ENCODE results near the gene IKZF2. TPM values are rescaled to one million over a fixed set of nuclear protein-coding genes. Genes with fewer than 3 reads are reported as not detected.

Gene IKZF2
- polyA plus RNA-seq, 4 donors = under 0.01 to 3.7 (median 0.22) TPM

- DNase-seq (no peak), FAIRE-seq (no peak)
- no peak overlapping the region for H3K4me3 ChIP-seq (ENCODE audit: low read depth in 1 of 3, low read length in 3 of 3)
- no peaks in the 10 kb centered on the region for H3K27me3 ChIP-seq (ENCODE audit: control insufficient read depth in 3 of 3, insufficient read depth in 3 of 3, low read length in 3 of 3)
- no peak overlapping the region for H3K27ac ChIP-seq (ENCODE audit: low read depth in 1 of 3, low read length in 2 of 3)
- no peaks in the 10 kb centered on the region for H3K4me1 ChIP-seq (ENCODE audit: control insufficient read depth in 3 of 3, insufficient read depth in 2 of 3, low read depth in 1 of 3, low read length in 2 of 3)
- H3K9me3 ChIP-seq (ENCODE audit: control insufficient read depth in 2 of 2, insufficient read depth in 1 of 2, low read depth in 1 of 2, low read length in 1 of 2) = no peaks in the 10 kb centered on the region
- no peaks in the 10 kb centered on the region for H3K36me3 ChIP-seq (ENCODE audit: control insufficient read depth in 3 of 3, insufficient read depth in 2 of 3, low read depth in 1 of 3, low read length in 3 of 3)
Observed at GRCh38 chr2:213084261-213084660, 67.2 kb downstream of the IKZF2 start.

- H3K4me3 ChIP-seq (ENCODE audit: low read depth in 1 of 3, low read length in 3 of 3) = no peak overlapping the region
- H3K27ac ChIP-seq (ENCODE audit: low read depth in 1 of 3, low read length in 2 of 3) = no peak overlapping the region
- H3K9me3 ChIP-seq (ENCODE audit: control insufficient read depth in 2 of 2, insufficient read depth in 1 of 2, low read depth in 1 of 2, low read length in 1 of 2) = no peaks in the 10 kb centered on the region
- peak; percentile 82 for FAIRE-seq
- no peaks in the 10 kb centered on the region for H3K36me3 ChIP-seq (ENCODE audit: control insufficient read depth in 3 of 3, insufficient read depth in 2 of 3, low read depth in 1 of 3, low read length in 3 of 3)
- H3K27me3 ChIP-seq (ENCODE audit: control insufficient read depth in 3 of 3, insufficient read depth in 3 of 3, low read length in 3 of 3) = no peaks in the 10 kb centered on the region
- DNase-seq = peak; percentile 78 to 87
- no peaks in the 10 kb centered on the region for H3K4me1 ChIP-seq (ENCODE audit: control insufficient read depth in 3 of 3, insufficient read depth in 2 of 3, low read depth in 1 of 3, low read length in 2 of 3)
Observed at GRCh38 chr2:213080969-213081617, 70.3 kb downstream of the IKZF2 start.

- Histone ChIP-seq H3K27me3 (ENCODE audit: control insufficient read depth in 3 of 3, insufficient read depth in 3 of 3, low read length in 3 of 3) (no peaks in the 10 kb centered on the region), H3K4me3 (ENCODE audit: low read depth in 1 of 3, low read length in 3 of 3) (no peak overlapping the region), H3K36me3 (ENCODE audit: control insufficient read depth in 3 of 3, insufficient read depth in 2 of 3, low read depth in 1 of 3, low read length in 3 of 3) (no peaks in the 10 kb centered on the region), H3K27ac (ENCODE audit: low read depth in 1 of 3, low read length in 2 of 3) (no peak overlapping the region), H3K4me1 (ENCODE audit: control insufficient read depth in 3 of 3, insufficient read depth in 2 of 3, low read depth in 1 of 3, low read length in 2 of 3) (no peaks in the 10 kb centered on the region), H3K9me3 (ENCODE audit: control insufficient read depth in 2 of 2, insufficient read depth in 1 of 2, low read depth in 1 of 2, low read length in 1 of 2) (no peaks in the 10 kb centered on the region)
- DNase-seq (no peak), FAIRE-seq (no peak)
Observed at GRCh38 chr2:213079756-213080155, 71.7 kb downstream of the IKZF2 start.

- no peaks in the 10 kb centered on the region for H3K36me3 ChIP-seq (ENCODE audit: control insufficient read depth in 3 of 3, insufficient read depth in 2 of 3, low read depth in 1 of 3, low read length in 3 of 3)
- FAIRE-seq (no peak), DNase-seq (no peak)
- H3K27ac ChIP-seq (ENCODE audit: low read depth in 1 of 3, low read length in 2 of 3) = no peak overlapping the region
- H3K4me3 ChIP-seq (ENCODE audit: low read depth in 1 of 3, low read length in 3 of 3) = no peak overlapping the region
- no peaks in the 10 kb centered on the region for H3K4me1 ChIP-seq (ENCODE audit: control insufficient read depth in 3 of 3, insufficient read depth in 2 of 3, low read depth in 1 of 3, low read length in 2 of 3)
- H3K9me3 ChIP-seq (ENCODE audit: control insufficient read depth in 2 of 2, insufficient read depth in 1 of 2, low read depth in 1 of 2, low read length in 1 of 2) = no peaks in the 10 kb centered on the region
- WGBS, 3 donors = 83 to 91% (median 90%) methylated on average over 1 of the region's 1 CpG
- no peaks in the 10 kb centered on the region for H3K27me3 ChIP-seq (ENCODE audit: control insufficient read depth in 3 of 3, insufficient read depth in 3 of 3, low read length in 3 of 3)
Observed at GRCh38 chr2:213078686-213079085, 72.7 kb downstream of the IKZF2 start.

- FAIRE-seq (no peak), DNase-seq (peak in 1 of 2 donors; percentile 44)
Observed at GRCh38 chr2:213069531-213069930, 81.9 kb downstream of the IKZF2 start.

GRCh38 chr2:213068676-213069359 is 82.6 kb downstream of the IKZF2 start:
- Histone ChIP-seq H3K27ac (ENCODE audit: low read depth in 1 of 3, low read length in 2 of 3) (no peak overlapping the region), H3K36me3 (ENCODE audit: control insufficient read depth in 3 of 3, insufficient read depth in 2 of 3, low read depth in 1 of 3, low read length in 3 of 3) (no peaks in the 10 kb centered on the region), H3K4me3 (ENCODE audit: low read depth in 1 of 3, low read length in 3 of 3) (no peak overlapping the region), H3K9me3 (ENCODE audit: control insufficient read depth in 2 of 2, insufficient read depth in 1 of 2, low read depth in 1 of 2, low read length in 1 of 2) (no peaks in the 10 kb centered on the region), H3K27me3 (ENCODE audit: control insufficient read depth in 3 of 3, insufficient read depth in 3 of 3, low read length in 3 of 3) (no peaks in the 10 kb centered on the region), H3K4me1 (ENCODE audit: control insufficient read depth in 3 of 3, insufficient read depth in 2 of 3, low read depth in 1 of 3, low read length in 2 of 3) (peaks cover 0 to 4% (median 4%) of the 10 kb centered on the region in 3 donors)
- no peak for FAIRE-seq
- no peak for DNase-seq
- 84 to 85% (median 85%) methylated on average over 2 of the region's 2 CpGs for WGBS, 3 donors

More at GRCh38 chr2:213069531-213069930, 81.9 kb downstream of the IKZF2 start:
- H3K36me3 ChIP-seq (ENCODE audit: control insufficient read depth in 3 of 3, insufficient read depth in 2 of 3, low read depth in 1 of 3, low read length in 3 of 3) = no peaks in the 10 kb centered on the region
- H3K27ac ChIP-seq (ENCODE audit: low read depth in 1 of 3, low read length in 2 of 3) = no peak overlapping the region
- peaks cover 0 to 4% (median 4%) of the 10 kb centered on the region in 3 donors for H3K4me1 ChIP-seq (ENCODE audit: control insufficient read depth in 3 of 3, insufficient read depth in 2 of 3, low read depth in 1 of 3, low read length in 2 of 3)
- no peaks in the 10 kb centered on the region for H3K27me3 ChIP-seq (ENCODE audit: control insufficient read depth in 3 of 3, insufficient read depth in 3 of 3, low read length in 3 of 3)
- no peak overlapping the region for H3K4me3 ChIP-seq (ENCODE audit: low read depth in 1 of 3, low read length in 3 of 3)
- WGBS, 3 donors = 75 to 85% (median 75%) methylated on average over 1 of the region's 1 CpG
- no peaks in the 10 kb centered on the region for H3K9me3 ChIP-seq (ENCODE audit: control insufficient read depth in 2 of 2, insufficient read depth in 1 of 2, low read depth in 1 of 2, low read length in 1 of 2)

- no peaks in the 10 kb centered on the region for H3K36me3 ChIP-seq (ENCODE audit: control insufficient read depth in 3 of 3, insufficient read depth in 2 of 3, low read depth in 1 of 3, low read length in 3 of 3)
- no peaks in the 10 kb centered on the region for H3K27me3 ChIP-seq (ENCODE audit: control insufficient read depth in 3 of 3, insufficient read depth in 3 of 3, low read length in 3 of 3)
- peaks cover 0 to 4% (median 4%) of the 10 kb centered on the region in 3 donors for H3K4me1 ChIP-seq (ENCODE audit: control insufficient read depth in 3 of 3, insufficient read depth in 2 of 3, low read depth in 1 of 3, low read length in 2 of 3)
- no peak overlapping the region for H3K4me3 ChIP-seq (ENCODE audit: low read depth in 1 of 3, low read length in 3 of 3)
- no peak for FAIRE-seq
- H3K27ac ChIP-seq (ENCODE audit: low read depth in 1 of 3, low read length in 2 of 3) = no peak overlapping the region
- DNase-seq = no peak
- no peaks in the 10 kb centered on the region for H3K9me3 ChIP-seq (ENCODE audit: control insufficient read depth in 2 of 2, insufficient read depth in 1 of 2, low read depth in 1 of 2, low read length in 1 of 2)
Observed at GRCh38 chr2:213067888-213068287, 83.5 kb downstream of the IKZF2 start.

- Histone ChIP-seq H3K4me1 (ENCODE audit: control insufficient read depth in 3 of 3, insufficient read depth in 2 of 3, low read depth in 1 of 3, low read length in 2 of 3) (peaks cover 0 to 4% (median 4%) of the 10 kb centered on the region in 3 donors), H3K4me3 (ENCODE audit: low read depth in 1 of 3, low read length in 3 of 3) (no peak overlapping the region), H3K27me3 (ENCODE audit: control insufficient read depth in 3 of 3, insufficient read depth in 3 of 3, low read length in 3 of 3) (no peaks in the 10 kb centered on the region), H3K36me3 (ENCODE audit: control insufficient read depth in 3 of 3, insufficient read depth in 2 of 3, low read depth in 1 of 3, low read length in 3 of 3) (no peaks in the 10 kb centered on the region), H3K27ac (ENCODE audit: low read depth in 1 of 3, low read length in 2 of 3) (no peak overlapping the region), H3K9me3 (ENCODE audit: control insufficient read depth in 2 of 2, insufficient read depth in 1 of 2, low read depth in 1 of 2, low read length in 1 of 2) (no peaks in the 10 kb centered on the region)
- no peak for FAIRE-seq
- 0 to 16% (median 10%) methylated on average over 1 of the region's 1 CpG for WGBS, 3 donors
- DNase-seq = no peak
Observed at GRCh38 chr2:213066443-213066743, 85.0 kb downstream of the IKZF2 start.
